Neural crest cell (in vitro differentiated cells): ENCODE results near the gene IQCC. TPM values are rescaled to one million over a fixed set of nuclear protein-coding genes. Genes with fewer than 3 reads are reported as not detected.

Experiments
- DNase-seq: peaks from one replicate; pipeline ENCODE4 v3.0.0; 2021; ENCODE audit warnings: low read depth, mixed read lengths, low spot score
- H3K27ac Mint-ChIP-seq: one replicate; pipeline ENCODE4 v1.8.0; 2021; ENCODE audit warnings: mild to moderate bottlenecking, mixed read lengths; ENCODE audit not compliant: unreplicated experiment
- H3K27me3 Mint-ChIP-seq: 2 replicates; pipeline ENCODE4 v1.8.0; 2021; ENCODE audit warnings: low read depth, mild to moderate bottlenecking, mixed read lengths
- H3K36me3 Mint-ChIP-seq: 2 replicates; pipeline ENCODE4 v1.8.0; 2021; ENCODE audit warnings: low read depth, mild to moderate bottlenecking, mixed read lengths
- H3K4me1 Mint-ChIP-seq: 2 replicates; pipeline ENCODE4 v1.8.0; 2021; ENCODE audit warnings: mixed read lengths
- H3K4me3 Mint-ChIP-seq: one replicate; pipeline ENCODE4 v1.8.0; 2021; ENCODE audit warnings: mild to moderate bottlenecking, mixed read lengths
- H3K9me3 Mint-ChIP-seq: 2 replicates; pipeline ENCODE4 v1.8.0; 2021; ENCODE audit warnings: mixed read lengths
- total RNA-seq: library from RNA; stranded (reverse); gene quantifications from 2 replicates; pipeline ENCODE4 v1.2.1, GENCODE V29; 2021
- TF ChIP-seq, protein P1 (sequence below): fragments of 200-600 bp; sonication (generic); conservative IDR thresholded peaks from 2 replicates; pipeline ENCODE4 v1.5.0; 2021; ENCODE audit warnings: antibody characterized with exemption, mild to moderate bottlenecking

Gene IQCC
- total RNA-seq, 1 donor from 2014 or later: 7.8 TPM

DNA sequence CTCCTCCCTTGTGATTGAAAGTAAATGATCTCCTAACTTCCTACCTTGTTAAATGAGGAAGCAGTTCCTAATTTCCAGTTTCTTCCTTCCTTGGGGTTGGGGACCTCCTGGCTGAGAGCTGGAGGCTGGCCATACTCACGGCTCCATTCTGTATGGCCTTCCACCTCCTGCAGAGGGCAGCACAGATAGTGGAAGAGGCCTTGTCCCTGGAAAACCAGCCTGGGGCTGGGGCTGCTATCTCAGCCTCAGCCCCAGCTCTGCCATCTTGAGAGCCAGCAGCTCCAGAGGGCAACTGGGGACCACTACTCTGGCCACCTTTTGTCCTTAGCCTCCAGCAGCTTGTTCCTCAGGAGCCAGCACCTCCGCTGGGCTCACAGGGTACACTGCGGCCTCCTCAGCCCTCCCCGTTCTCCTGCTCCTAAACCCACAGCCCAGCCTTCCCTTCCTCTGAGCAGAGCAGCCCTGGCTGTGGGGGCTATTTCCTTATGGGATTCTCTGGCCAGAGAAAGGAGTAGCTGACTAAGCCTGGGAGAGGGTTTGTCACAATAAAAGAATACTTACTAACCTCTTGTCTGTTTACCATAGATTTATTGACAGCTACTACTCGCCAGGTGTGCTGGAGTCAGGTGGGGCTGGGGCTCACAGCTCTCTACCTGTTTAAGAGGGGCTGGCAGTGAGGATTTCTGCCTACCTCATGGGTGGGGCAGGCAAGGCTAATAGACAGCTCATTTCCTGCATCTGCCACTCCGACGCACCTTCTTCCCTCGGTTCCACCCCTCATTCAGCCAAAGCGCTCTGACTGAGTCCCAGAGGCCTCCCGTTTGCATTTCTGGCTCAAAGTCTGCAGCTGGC, 10.4 kb downstream of the IQCC start:
- Mint-ChIP-seq H3K36me3 (no peaks in the 10 kb centered on the region), H3K4me1 (peaks cover 9% of the 10 kb centered on the region), H3K27me3 (no peaks in the 10 kb centered on the region), H3K4me3 (peak overlapping the region; percentile 41), H3K27ac (no peak overlapping the region), H3K9me3 (no peaks in the 10 kb centered on the region)
- TF ChIP-seq, protein P1, sequence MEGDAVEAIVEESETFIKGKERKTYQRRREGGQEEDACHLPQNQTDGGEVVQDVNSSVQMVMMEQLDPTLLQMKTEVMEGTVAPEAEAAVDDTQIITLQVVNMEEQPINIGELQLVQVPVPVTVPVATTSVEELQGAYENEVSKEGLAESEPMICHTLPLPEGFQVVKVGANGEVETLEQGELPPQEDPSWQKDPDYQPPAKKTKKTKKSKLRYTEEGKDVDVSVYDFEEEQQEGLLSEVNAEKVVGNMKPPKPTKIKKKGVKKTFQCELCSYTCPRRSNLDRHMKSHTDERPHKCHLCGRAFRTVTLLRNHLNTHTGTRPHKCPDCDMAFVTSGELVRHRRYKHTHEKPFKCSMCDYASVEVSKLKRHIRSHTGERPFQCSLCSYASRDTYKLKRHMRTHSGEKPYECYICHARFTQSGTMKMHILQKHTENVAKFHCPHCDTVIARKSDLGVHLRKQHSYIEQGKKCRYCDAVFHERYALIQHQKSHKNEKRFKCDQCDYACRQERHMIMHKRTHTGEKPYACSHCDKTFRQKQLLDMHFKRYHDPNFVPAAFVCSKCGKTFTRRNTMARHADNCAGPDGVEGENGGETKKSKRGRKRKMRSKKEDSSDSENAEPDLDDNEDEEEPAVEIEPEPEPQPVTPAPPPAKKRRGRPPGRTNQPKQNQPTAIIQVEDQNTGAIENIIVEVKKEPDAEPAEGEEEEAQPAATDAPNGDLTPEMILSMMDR: peak; percentile 78
- DNase-seq: peak; percentile 68

DNA sequence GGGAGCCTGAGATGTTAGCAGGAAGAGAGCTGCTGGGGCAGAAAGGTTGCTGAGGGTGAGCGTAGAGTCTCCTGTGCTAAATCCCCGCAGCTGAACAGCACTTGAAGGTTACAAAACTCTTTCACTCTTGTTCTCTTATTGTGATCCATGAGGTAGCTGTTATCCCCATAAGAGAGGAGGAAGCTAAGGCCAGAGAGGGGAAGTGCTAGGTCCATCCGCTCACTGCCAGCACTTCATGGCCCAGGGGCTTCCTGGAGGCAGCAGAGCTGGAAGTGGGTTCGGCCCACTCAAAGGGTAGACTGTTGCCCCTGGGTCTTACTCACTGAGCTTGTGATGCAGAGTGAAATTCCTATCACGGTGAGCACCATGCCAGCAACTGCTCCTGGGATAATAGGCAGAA, 11.1 kb downstream of the IQCC start:
- TF ChIP-seq, protein P1: no peak
- H3K27me3 Mint-ChIP-seq: no peaks in the 10 kb centered on the region
- no peaks in the 10 kb centered on the region for H3K36me3 Mint-ChIP-seq
- H3K4me3 Mint-ChIP-seq: no peak overlapping the region
- H3K27ac Mint-ChIP-seq: no peak overlapping the region
- no peaks in the 10 kb centered on the region for H3K9me3 Mint-ChIP-seq
- DNase-seq: no peak
- H3K4me1 Mint-ChIP-seq: peaks cover 16% of the 10 kb centered on the region

DNA sequence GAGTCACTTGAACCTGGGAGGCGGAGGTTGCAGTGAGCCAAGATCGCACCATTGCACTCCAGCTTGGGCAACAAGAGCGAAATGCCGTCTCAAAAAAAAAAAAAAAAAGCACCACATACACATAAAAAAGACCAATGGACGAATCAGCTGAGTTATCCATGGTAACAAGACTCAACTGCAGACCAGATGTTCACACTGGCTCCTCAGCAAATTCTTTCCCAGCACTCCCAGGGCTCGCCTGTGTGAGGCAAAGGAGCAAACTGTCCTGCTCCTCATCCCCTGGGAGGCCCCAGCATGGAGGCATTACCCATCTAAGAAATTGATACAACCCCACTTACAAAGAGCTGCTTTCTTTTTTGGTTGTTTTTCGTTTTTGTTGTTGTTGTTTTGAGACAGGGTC, 13.6 kb downstream of the IQCC start:
- DNase-seq: no peak
- H3K4me3 Mint-ChIP-seq: peak overlapping the region; percentile 80
- TF ChIP-seq, protein P1: no peak
- peaks cover 34% of the 10 kb centered on the region for H3K4me1 Mint-ChIP-seq
- no peak overlapping the region for H3K27ac Mint-ChIP-seq
- no peaks in the 10 kb centered on the region for H3K36me3 Mint-ChIP-seq
- no peaks in the 10 kb centered on the region for H3K27me3 Mint-ChIP-seq
- no peaks in the 10 kb centered on the region for H3K9me3 Mint-ChIP-seq

DNA sequence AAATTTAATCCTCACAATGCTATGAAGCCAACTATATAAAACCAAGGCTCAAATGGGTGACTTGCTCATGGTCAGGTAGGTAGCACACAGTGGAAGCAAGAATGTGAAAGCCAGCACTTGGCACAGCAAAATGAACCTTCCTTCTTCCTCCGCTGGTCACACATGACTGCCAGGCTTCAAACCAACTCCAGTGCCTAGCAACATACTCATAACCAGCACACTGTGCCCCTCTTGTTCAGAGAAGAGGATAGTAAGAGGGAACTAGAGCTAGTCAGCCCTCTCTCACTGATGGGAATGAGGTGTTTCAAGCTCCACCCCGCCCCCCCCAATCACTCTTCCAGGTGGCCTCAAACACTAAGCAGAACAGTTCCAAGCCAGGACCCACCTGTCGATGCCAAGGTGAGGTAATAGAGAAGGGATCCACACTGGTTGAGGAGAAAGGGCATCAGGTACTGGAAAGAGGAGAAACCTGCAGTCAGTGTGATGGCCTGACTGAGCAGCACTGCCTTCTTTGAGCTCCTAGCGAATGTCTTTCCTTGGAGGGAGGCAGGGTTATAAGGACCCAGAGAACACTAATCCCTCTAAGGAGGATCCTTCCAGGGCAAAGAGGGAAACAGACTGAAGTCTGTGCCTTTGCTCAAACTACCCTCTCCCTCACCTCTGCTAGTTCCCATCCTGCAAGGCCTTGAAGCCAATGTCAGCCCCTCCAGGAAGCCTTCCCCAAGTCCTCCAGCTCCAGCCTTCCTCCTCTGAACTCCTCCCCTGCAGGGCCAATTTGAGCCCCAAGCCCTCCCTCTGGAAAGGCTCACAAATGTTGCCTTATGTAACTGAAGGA, 15.5 kb downstream of the IQCC start:
- DNase-seq: no peak
- Mint-ChIP-seq H3K27ac (no peak overlapping the region), H3K4me3 (peak overlapping the region; percentile 99), H3K4me1 (peaks cover 37% of the 10 kb centered on the region), H3K27me3 (no peaks in the 10 kb centered on the region), H3K36me3 (peaks cover 2% of the 10 kb centered on the region), H3K9me3 (no peaks in the 10 kb centered on the region)
- TF ChIP-seq, protein P1: no peak

DNA sequence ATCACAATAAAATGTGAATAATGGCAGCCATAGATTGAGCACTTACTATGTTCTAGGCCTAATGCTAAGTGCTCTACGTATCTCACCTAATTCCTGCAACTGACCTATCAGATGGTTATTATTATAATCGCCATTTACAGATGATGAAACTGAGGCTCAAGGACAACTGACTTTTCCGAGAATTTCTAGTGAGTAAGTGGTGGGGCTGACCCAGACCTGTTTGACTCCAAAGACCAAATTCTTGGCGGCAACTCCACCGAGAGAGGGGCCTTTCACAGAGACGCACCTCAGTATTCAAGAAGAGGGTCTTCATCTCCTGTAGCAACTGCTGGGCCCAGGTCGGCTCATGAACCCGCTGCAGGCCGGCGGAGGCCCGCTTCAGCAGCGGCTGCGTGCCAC, 16.1 kb downstream of the IQCC start:
- TF ChIP-seq, protein P1: no peak
- H3K36me3 Mint-ChIP-seq: peaks cover 6% of the 10 kb centered on the region
- H3K4me1 Mint-ChIP-seq: peaks cover 37% of the 10 kb centered on the region
- no peaks in the 10 kb centered on the region for H3K9me3 Mint-ChIP-seq
- DNase-seq: no peak
- peak overlapping the region; percentile 98 for H3K27ac Mint-ChIP-seq
- H3K4me3 Mint-ChIP-seq: peak overlapping the region; percentile 99
- H3K27me3 Mint-ChIP-seq: no peaks in the 10 kb centered on the region
